Right cardiac atrium (tissue), 5 donors: ENCODE data around the gene TMPRSS9. TPM values are rescaled to one million over a fixed set of nuclear protein-coding genes. Genes with fewer than 3 reads are reported as not detected.

Experiments used
- ATAC-seq, 2 donors: fragments of 200-7000 bp; cut with Tn5 transposase; one replicate each; pipeline versions ENCODE4 v1.8.0 to v1.9.1; 2020; ENCODE audit warnings: moderate library complexity in 2 of 2, mild to moderate bottlenecking in 1 of 2
- DNase-seq, 3 donors: peaks; one replicate each; pipeline ENCODE4 v3.0.0-alpha.2; 2020
- H3K27ac ChIP-seq: one replicate; pipeline ENCODE4 v1.5.1; 2013; ENCODE audit warnings: mild to moderate bottlenecking, low read length, control low read depth, moderate library complexity
- H3K27me3 ChIP-seq: one replicate; pipeline ENCODE4 v1.6.1; 2013; ENCODE audit not compliant: control insufficient read depth, insufficient read depth
- H3K4me1 ChIP-seq: one replicate; pipeline ENCODE4 v1.6.1; 2013; ENCODE audit warnings: low read length; ENCODE audit not compliant: control insufficient read depth, insufficient read depth
- H3K4me3 ChIP-seq: one replicate; pipeline ENCODE4 v1.5.1; 2013; ENCODE audit warnings: low read length, control low read depth
- H3K9me3 ChIP-seq: one replicate; pipeline ENCODE4 v1.6.1; 2013; ENCODE audit warnings: low read length; ENCODE audit not compliant: control insufficient read depth
- WGBS: extraction: QIAGEN DNeasy Blood & Tissue Kit; methylation state at CpG from one replicate; pipeline ENCODE4 v1.1.7; 2013; 5-methylcytosine and 5-hydroxymethylcytosine counted together
- intact Hi-C, 4 donors: fragments of 100-400 bp; cut with DNase I; formaldehyde crosslinking; loops; one replicate each; pipeline versions ENCODE4 v1.11.0 to v1.14.0; 2022 to 2023
- polyA plus RNA-seq: library from polyadenylated mRNA; stranded (reverse); fragments of 200-250 nt; gene quantifications from one replicate; pipeline ENCODE4 v1.2.3, GENCODE V29; 2013
- total RNA-seq, 4 donors: library from RNA; stranded (reverse); fragmentation: NEBNext Ultra II Directional; extraction: Animal tissue kit (Norgen Biotek cat#: 25700); gene quantifications; one replicate each; pipeline ENCODE4 v1.2.1, GENCODE V29; 2021
- donor health status: healthy with polysubstance abuse.
- donor health status: DM: no; HTN: yes; CAD: no.
- donor health status: DM: no; HTN: no; CAD: no.
- donor health status: DM: no; HTN: yes; CAD: no; lungs with severe emphysema.
- donor health status: DM: yes; HTN: yes; CAD: no.

Gene TMPRSS9
- total and polyA plus RNA-seq, 5 donors: 0.09 to 0.12 TPM; not detected in 3

DNA sequence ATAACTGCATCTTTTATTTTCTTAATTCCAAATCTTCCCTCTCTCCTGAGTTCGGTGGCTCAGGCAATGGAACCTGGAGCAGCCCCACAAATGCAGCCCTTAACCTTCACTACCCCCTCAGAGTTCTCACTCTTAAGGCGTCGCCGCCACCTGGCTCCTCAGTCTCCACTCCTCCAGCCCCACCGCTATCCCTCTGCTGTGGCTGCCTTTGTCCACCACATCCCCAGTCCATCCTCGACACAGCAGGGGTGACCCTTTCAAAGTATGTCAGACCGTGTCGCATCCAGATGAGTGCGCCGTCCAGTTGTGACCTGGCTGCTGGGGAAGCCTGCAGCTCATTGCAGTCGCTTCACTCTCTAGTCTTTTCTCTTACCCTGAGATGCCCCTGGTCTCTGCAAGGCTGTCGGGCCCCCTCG lies 30.6 kb upstream of the TMPRSS9 start:
- H3K4me3 ChIP-seq: peak overlapping the region; percentile 88
- H3K4me1 ChIP-seq: peaks cover 5% of the 10 kb centered on the region
- ATAC-seq (no peak), DNase-seq (peak in 2 of 3 donors; percentile 16 to 42)
- no peaks in the 10 kb centered on the region for H3K27me3 ChIP-seq
- intact Hi-C loops: loop anchor here in 1 of 4 donors (5.0 kb wide), 1 partner anchor 92 kb away; the partner anchor contains the start of genes PLEKHJ1 and SF3A2
- H3K27ac ChIP-seq: no peak overlapping the region
- no peaks in the 10 kb centered on the region for H3K9me3 ChIP-seq
- 50% methylated on average over 13 of the region's 13 CpGs for WGBS

DNA sequence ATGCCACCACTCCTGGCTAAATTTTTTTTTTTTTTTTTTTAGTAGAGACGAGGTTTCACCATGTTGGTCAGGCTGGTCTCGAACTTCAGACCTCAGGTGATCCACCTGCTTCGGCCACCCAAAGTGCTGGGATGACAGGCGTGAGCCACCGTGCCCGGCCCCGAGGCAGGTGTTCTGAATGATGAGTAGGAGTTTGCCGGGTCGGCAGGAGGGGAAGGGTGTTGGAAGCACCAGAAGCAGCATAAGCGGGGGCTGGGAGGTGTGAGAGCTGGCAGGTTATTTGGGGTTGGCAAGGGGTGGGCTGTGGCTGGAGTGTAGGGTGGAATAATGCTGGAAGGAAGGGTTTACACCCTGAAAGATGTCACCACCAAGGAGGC lies 29.8 kb upstream of the TMPRSS9 start:
- 76% methylated on average over 10 of the region's 10 CpGs for WGBS
- Histone ChIP-seq H3K9me3 (no peaks in the 10 kb centered on the region), H3K27me3 (no peaks in the 10 kb centered on the region), H3K4me1 (peaks cover 5% of the 10 kb centered on the region), H3K4me3 (no peak overlapping the region), H3K27ac (no peak overlapping the region)
- ATAC-seq: no peak
- intact Hi-C loops: no loop called here
- peak in 2 of 3 donors; percentile 49 to 62 for DNase-seq

DNA sequence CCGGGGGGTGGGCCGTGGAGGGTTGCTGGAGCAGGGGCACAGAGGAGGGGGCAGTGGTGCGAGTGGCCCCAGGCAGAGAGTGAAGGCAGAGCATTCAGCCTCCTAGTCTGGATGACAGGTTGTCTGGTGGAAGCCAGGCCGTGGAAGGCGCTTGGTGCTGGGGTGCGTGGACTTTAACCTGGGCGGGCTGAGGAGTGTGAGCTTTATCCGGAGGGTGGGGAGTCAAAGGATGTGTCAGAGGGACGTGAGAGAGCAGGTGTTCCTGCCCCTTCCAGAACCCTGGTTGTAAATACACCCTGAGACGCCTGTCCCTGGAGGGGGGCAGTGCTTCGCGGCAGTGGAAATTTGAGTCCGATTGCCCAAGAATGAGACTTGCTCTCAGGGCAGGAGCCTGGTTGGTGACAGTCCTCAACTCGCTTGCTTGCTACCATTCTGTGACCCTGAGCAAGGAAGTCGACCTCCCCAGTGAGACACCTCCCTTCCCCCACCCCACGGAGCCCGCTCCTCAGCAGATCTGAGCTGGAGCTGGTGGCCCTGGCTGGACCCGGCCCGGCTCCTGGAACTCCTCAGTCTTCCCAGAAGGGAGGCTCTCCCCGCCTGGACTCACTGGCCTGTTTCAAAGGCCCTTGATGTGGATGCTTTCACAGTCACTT lies 29.3 kb upstream of the TMPRSS9 start:
- ATAC-seq (no peak), DNase-seq (peak in 2 of 3 donors; percentile 45 to 51)
- H3K9me3 ChIP-seq: no peaks in the 10 kb centered on the region
- H3K27ac ChIP-seq: no peak overlapping the region
- H3K4me1 ChIP-seq: peaks cover 5% of the 10 kb centered on the region
- no peaks in the 10 kb centered on the region for H3K27me3 ChIP-seq
- H3K4me3 ChIP-seq: no peak overlapping the region
- intact Hi-C loops: no loop called here
- 72% methylated on average over 20 of the region's 20 CpGs for WGBS

DNA sequence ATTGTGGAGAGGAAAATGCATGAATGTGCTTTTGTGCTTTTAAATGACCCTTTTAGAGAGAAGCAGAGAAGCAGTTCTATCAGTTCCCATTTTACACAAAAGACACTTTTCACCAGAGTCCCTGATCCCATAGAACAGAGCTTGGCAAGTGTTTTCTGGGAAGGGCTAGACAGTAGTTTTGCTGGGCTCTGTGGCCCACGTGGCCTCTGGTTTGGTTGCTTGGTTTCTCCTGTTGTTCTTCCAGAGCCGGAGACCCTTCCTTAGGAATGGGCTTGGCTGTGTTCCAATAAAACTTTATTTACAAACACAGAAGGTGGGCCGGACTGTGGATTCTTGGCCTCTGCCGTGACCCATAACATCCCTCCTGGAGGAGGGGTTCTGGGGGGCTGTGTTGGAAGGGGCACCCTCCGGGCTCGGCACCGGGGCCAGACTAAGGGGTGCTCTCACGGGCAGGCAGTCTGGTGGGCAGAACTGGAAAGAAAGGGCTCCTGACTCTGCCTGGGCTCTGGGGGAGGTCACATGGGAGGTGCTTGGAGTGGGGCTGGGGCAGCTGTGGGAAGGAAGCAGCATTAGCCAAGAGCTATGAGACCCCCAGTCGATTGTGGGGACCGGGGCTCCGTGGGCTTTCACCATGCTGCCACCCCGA lies 28.3 kb upstream of the TMPRSS9 start:
- Histone ChIP-seq H3K27me3 (no peaks in the 10 kb centered on the region), H3K4me3 (no peak overlapping the region), H3K9me3 (no peaks in the 10 kb centered on the region), H3K4me1 (peaks cover 5% of the 10 kb centered on the region), H3K27ac (no peak overlapping the region)
- intact Hi-C loops: no loop called here
- DNase-seq (peak in 1 of 3 donors; percentile 40), ATAC-seq (no peak)
- WGBS: 75% methylated on average over 12 of the region's 12 CpGs

DNA sequence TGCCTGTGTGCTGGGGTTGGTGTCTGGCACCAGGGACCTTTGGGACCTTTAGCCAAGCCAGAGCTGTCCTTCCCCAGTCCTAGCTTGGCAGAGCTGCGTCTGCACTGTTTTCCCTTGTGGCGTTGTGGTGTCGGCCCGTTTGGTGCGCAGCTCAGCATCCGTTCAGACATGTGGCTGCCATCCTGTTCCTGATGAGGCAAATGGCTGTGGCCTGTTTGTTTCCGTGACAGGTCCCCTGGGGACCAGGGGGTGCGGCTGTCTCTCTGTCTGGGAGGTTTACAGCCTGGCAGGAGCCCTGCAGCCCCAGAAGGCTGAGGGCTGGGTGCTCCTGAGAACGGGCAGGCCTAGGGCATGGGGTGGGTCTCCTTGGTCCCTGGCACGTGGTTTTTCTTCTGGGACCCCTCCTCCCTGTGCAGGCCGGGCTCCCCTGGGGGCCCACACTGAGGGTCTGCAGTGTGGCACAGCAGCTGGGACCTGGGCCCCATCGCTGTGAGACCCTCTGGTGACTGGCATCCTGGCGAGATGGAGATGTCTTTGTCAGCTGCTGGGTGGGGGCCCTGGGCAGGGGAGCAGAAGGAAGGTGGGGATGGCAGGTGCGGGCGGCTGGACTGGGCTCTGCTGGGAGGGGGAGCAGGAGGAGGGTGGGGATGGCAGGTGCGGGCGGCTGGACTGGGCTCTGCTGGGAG lies 27.6 kb upstream of the TMPRSS9 start:
- H3K4me1 ChIP-seq: peaks cover 3% of the 10 kb centered on the region
- intact Hi-C loops: no loop called here
- no peaks in the 10 kb centered on the region for H3K27me3 ChIP-seq
- no peak for ATAC-seq
- 57% methylated on average over 17 of the region's 17 CpGs for WGBS
- DNase-seq: peak in 2 of 3 donors; percentile 54 to 66
- H3K27ac ChIP-seq: no peak overlapping the region
- no peaks in the 10 kb centered on the region for H3K9me3 ChIP-seq
- no peak overlapping the region for H3K4me3 ChIP-seq

DNA sequence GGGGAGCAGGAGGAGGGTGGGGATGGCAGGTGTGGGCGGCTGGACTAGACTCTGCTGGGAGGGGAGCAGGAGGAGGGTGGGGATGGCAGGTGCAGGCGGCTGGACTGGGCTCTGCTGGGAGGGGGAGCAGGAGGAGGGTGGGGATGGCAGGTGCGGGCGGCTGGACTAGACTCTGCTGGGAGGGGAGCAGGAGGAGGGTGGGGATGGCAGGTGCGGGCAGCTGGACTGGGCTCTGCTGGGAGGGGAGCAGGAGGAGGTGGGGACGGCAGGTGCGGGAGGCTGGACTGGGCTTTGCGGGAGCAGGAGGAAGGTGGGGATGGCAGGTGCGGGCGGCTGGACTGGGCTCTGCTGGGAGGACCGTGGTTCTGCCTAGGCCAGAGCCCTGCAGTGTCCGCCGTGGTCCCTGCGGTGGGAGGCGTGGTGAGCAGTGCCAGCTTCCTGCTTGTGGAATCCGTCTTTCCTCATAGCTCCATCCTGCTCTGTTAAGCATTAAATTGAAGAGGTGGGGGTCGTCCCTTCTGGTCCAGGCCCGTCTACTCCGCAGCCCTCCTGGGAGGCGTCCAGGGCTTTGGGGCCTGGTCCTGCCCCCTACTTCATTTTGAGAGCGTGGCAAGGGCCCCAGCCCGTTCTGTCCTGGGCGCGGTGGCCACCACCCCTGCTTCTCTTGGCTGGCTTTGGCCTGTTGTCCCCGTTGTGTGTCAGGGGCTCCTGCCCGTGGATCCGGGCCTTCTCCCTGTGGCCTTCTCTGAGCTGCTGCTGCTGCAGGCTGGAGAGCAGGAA lies 26.8 kb upstream of the TMPRSS9 start:
- no peak for ATAC-seq
- H3K4me1 ChIP-seq: peaks cover 2% of the 10 kb centered on the region
- H3K27ac ChIP-seq: no peak overlapping the region

DNA sequence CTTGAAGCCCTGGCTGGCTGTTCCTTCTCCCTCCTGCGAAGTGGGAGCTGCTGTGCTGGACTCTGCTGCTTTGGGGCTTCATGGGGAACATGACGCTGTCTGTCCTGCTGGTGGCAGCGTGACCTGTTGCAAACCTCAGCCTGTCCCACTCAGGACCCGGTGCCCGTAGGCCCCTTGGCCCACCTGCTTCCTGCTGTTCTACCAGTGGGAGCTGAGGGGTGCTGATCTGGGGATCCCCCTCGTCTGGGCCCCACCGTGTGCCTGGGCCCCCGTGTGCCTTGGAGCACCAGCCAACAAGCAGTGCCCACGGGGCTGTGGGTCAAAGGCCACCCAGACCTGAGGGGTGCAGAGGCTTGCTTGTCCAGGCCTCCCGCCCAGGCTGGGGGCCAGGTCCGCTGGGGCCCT lies 26.3 kb upstream of the TMPRSS9 start:
- Histone ChIP-seq H3K4me3 (no peak overlapping the region), H3K4me1 (peaks cover 2% of the 10 kb centered on the region), H3K27me3 (no peaks in the 10 kb centered on the region), H3K27ac (no peak overlapping the region), H3K9me3 (no peaks in the 10 kb centered on the region)
- intact Hi-C loops: no loop called here
- DNase-seq (peak in 2 of 3 donors; percentile 23 to 39), ATAC-seq (no peak)
- WGBS: 76% methylated on average over 11 of the region's 11 CpGs

More for the DNA sequence above, 26.8 kb upstream of the TMPRSS9 start:
- peak in 2 of 3 donors; percentile 43 to 45 for DNase-seq
- Histone ChIP-seq H3K4me3 (no peak overlapping the region), H3K27me3 (no peaks in the 10 kb centered on the region), H3K9me3 (no peaks in the 10 kb centered on the region)
- WGBS: 75% methylated on average over 27 of the region's 27 CpGs
- intact Hi-C loops: no loop called here

DNA sequence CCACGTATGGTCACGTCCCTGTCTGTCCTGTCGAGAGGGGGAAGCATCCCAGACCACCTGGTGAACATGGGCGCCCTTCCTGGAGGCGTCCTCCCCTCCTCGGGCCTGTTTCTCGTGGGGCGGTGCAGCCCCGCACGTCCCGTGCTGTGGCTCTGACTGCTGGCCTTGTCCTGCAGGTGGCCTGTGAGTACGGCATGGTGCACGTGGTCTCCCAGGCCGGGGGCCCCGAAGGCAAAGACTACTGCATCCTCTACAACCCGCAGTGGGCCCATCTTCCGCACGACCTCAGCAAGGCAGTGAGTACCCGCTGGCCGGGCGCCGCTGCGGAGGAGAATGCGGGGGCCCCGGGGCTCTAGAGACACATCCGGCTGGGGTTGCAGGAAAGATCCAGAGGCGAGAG lies 25.6 kb upstream of the TMPRSS9 start:
- H3K4me3 ChIP-seq: no peak overlapping the region
- no peaks in the 10 kb centered on the region for H3K27me3 ChIP-seq
- intact Hi-C loops: no loop called here
- DNase-seq (peak in 2 of 3 donors; percentile 30 to 44), ATAC-seq (no peak)
- 95% methylated on average over 27 of the region's 27 CpGs for WGBS
- H3K9me3 ChIP-seq: no peaks in the 10 kb centered on the region
- H3K27ac ChIP-seq: no peak overlapping the region
- H3K4me1 ChIP-seq: peaks cover 2% of the 10 kb centered on the region

DNA sequence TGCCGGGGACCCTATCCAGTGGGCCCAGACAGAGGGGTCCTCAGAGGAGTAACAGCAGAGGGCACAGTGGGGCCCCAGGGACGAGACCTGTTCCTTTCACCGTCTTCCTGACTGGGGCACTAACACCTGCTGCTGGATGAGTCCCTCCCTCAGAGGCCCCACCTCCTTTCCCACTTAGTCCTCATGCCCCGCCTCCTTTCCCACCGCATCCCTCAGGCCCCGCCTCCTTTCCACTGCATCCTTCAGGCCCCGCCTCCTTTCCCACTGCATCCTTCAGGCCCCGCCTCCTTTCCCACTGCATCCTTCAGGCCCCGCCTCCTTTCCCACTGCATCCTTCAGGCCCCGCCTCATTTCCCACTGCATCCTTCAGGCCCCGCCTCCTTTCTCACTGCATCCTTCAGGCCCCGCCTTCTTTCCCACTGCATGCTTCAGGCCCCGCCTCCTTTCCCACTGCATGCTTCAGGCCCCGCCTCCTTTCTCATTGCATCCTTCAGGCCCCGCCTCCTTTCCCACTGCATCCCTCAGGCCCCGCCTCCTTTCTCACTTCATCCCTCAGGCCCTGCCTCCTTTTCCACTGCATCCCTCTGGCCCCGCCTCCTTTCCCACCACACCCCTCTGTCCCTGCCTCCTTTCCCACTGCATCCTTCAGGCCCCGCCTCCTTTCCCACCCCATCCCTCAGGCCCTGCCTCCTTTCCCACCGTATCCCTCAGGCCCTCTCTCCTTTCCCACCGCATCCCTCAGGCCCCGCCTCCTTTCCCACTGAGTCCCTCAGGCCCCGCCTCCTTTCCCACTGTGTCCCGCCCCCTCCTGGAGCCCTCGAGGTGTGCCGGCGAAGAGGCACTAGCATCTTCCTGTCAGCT lies 24.8 kb upstream of the TMPRSS9 start:
- intact Hi-C loops: no loop called here
- no peak overlapping the region for H3K27ac ChIP-seq
- H3K27me3 ChIP-seq: no peaks in the 10 kb centered on the region
- no peak for ATAC-seq
- no peaks in the 10 kb centered on the region for H3K9me3 ChIP-seq
- DNase-seq: peak in 2 of 3 donors; percentile 40 to 44
- WGBS: 94% methylated on average over 26 of the region's 26 CpGs
- no peak overlapping the region for H3K4me3 ChIP-seq
- H3K4me1 ChIP-seq: no peaks in the 10 kb centered on the region

DNA sequence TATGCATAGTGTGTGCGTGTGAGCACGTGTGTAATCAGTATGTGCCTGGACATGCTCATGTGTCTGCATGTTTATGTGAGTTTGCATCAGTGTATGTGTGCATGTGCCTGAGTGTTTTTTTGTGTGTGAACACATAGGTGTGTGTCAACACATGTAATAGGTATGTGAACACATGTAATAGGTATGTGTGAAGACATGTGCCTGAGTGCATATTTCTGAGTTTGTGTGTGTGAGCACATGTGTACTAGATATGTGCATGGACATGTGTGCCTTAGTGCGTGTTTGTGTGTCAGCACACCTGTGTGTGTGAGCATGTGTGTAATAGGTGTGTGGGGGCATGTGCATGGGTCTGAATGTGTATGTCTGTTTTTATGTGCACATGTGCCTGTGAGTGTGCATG lies 24.2 kb upstream of the TMPRSS9 start:
- intact Hi-C loops: no loop called here
- Histone ChIP-seq H3K27ac (no peak overlapping the region), H3K4me3 (no peak overlapping the region), H3K4me1 (no peaks in the 10 kb centered on the region), H3K9me3 (no peaks in the 10 kb centered on the region), H3K27me3 (no peaks in the 10 kb centered on the region)
- no peak for ATAC-seq
- no peak for DNase-seq
- 65% methylated on average over 3 of the region's 3 CpGs for WGBS
